ENCODE data around the gene KLHDC8B.

KLHDC8B gene

GRCh38 chr3:49158792-49159191 lies 12.6 kb upstream of the KLHDC8B start:
- no peak for DNase-seq (ENCODE audit: low spot score)

GRCh38 chr3:49161197-49161596 lies 10.2 kb upstream of the KLHDC8B start:
- no peak for DNase-seq (ENCODE audit: low spot score)

DNA sequence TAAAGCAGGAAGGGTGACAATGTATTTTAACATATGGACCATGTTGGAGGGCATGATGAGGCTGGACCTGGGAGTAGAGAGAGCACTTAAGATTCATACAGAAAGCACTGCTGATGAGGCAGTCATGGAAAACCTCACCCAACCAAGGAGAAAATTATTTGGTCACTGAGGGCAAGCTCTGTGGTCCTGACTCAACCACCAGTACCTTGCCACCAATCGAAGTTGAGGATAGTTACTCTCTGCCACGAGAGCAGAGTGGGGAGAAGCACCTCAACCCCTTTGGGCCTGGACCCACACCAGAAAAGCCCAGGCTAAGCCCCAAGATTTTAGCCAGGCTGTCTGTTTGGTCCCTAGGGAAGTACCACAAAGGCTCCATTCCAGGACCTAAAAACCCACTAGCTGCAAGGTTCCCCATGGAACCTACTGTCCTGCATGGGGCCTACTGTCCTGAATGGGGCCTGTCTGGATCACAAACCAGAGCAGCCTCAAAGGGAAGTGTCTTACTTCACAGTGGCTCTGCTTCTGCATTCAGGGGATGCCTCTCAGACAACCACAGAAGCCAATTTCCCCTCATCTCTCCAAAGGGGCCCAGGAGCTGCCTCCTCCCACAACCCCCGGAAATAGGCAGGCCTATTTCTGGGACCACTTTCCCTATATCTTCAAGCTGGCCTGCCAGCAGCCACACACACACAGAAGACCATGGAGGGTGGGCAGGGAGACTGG lies 9.4 kb upstream of the KLHDC8B start:
- DNase-seq (ENCODE audit: low spot score) = no peak

GRCh38 chr3:49162751-49163419 lies 8.5 kb upstream of the KLHDC8B start:
- DNase-seq (ENCODE audit: low spot score) = no peak

GRCh38 chr3:49163609-49164008 lies 7.8 kb upstream of the KLHDC8B start:
- DNase-seq (ENCODE audit: low spot score) = no peak

DNA sequence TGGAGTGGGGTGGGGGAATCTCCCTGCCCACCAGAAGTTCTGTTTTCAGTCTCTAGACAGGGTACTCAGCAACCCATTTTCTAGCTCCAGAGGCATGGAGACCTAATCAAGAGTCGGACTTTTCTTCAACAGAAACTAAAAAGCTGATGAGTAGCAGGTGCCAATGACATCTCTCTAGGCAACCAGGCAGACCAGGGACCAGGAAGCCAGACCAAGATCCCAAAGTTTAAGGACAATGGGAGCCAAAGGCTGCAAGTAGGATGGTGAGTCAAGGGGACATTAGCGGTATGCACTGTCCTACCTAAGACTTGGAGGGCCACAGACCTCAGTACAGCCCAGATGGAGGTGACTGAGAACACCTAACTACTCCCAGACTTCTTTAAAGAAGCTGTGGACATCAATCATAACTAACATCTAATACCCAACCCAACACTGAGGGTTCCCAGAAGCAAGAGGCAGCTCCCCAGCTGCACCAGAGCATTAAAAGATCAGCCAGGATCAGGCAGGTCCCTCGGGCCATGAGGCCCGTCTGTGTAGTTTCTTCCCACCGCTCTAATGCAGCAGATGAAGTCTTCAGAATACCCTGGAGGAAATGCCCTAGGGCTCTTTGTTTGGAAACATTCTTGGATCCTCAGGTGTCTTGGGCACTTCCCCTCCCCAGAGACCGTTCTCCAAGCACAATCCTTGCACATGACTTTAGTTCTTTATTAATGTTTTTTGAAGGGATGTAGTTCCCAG lies 6.2 kb upstream of the KLHDC8B start:
- DNase-seq (ENCODE audit: low spot score) = peak; percentile 89

DNA sequence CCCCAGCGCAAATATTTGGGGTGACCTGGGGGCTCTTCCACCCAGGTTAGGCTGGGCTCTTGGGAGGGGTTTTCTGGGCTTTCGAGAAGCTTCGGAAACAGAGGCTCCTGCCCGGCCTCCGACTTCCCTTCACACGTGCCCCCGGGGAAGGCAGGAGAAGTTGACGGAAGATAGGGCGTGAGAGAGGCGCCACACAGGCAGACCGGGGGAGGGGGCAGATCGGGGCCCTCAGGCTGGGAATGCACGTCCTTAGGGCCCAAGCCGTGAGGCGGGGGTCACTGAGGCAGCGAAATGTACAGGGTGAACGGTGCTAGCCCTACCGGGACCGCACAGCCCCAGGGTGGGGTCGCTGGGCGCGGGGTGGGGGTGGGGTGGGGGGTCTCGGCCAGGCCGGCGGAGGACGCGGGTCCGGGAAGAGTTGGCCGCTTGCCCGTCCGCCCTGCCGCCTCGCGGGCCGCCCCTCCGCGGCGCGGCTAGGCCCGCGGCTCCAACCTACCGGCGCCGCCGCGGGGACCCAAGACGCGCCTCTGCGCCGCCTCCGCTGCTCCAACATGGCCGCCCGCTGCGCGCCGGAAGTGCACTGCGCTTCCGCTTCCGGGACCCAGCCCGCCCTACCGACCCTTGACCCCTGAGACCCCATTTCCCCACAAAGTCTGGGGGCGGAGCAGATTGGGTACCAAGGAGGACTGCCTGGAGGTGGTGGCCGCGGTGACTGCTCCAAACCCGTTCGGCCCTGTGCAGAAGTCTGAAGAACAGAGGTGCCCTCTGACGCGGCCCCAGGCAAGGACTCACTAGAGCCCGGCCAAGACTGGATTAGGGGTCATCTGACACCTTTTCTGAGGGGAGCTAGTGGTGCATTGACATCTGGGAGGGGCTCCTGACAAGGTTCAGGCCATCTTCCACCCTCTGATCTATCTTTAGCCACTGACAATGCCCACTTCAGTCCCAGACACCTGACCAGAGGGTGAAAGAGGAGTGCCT lies 5.3 kb upstream of the KLHDC8B start, which contains the start of gene CCDC71:
Gene CCDC71 (minus strand): TSS at position 561 of the 981 bp plus-strand sequence. CDS start 2,123 bp downstream, outside the sequence.
- DNase-seq (ENCODE audit: low spot score) = peak; percentile 94

DNA sequence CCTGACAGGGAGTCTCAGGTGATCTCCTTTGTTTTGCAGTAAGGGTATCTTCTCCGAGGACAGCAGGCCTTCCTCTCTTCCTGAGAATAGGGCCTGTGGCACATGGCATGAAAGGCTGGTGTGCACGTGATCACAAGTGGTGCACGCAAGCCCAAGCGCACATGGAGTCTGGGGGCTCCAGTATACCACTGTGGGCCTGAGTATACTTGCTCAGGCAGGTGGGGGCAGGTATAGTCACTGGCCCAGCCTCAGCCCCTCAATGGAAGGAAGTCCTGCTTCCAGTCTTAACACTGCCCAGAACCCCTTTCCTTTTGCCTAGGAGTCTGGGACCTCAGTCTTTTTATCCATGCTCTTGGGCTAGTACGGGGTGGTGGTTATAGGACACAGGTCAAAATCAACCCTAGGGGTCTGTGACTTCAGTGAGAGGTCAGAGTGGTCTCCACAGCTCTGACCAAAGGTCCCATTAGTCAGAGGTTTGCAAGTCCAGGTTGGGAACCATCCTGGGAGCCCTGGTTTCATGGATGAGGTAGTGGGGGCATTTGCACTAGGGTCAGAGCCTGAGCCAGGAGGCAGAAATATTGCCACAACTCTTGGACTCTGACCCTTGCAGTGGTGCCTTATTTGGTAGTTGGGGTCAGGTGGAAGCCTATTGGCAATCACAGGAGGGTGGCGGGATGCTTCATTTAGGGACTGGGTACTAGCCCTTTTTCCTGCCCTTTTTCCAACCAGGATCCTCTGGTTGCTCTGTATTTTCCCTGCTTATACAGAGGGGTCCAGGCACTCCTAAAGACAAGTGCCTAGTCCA lies 4.4 kb upstream of the KLHDC8B start:
- DNase-seq (ENCODE audit: low spot score) = no peak

DNA sequence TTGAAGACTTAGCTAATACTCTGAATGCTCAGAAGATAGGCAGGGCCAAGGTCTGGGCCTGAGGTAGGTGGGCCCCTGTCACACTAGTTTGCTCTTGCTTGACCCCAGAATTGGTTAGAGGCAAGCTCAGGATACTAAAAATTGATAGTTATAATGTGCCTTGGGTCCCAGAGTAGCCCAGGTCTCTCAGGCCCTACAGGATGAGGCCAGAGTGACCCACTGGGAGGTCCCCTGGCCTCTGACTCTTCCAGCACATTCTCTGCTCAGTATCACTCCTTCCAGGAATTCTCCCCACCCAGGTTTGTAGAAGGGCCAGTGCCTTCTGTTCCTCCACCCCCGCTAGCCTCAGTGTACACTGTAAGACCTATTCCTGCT lies 667 bp upstream of the KLHDC8B start:
- DNase-seq (ENCODE audit: low spot score) = no peak

GRCh38 chr3:49171775-49172500 lies 540 bp downstream of the KLHDC8B start:
- DNase-seq (ENCODE audit: low spot score) = no peak

DNA sequence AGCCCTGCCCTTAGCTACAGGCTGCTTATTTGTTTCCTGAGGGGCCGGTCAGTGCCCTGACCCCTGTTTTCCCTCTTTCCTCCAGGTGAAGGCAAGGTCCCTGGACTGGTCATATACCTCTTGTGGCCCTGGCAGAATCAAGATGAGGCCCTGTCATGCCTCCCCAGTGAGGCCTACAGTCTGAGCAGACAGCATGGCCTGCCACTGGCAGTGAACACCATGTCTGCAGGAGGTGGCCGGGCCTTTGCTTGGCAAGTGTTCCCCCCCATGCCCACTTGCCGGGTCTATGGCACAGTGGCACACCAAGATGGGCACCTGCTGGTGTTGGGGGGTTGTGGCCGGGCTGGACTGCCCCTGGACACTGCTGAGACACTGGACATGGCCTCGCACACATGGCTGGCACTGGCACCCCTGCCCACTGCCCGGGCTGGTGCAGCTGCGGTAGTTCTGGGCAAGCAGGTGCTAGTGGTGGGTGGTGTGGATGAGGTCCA lies 1.2 kb downstream of the KLHDC8B start:
- no peak for DNase-seq (ENCODE audit: low spot score)

DNA sequence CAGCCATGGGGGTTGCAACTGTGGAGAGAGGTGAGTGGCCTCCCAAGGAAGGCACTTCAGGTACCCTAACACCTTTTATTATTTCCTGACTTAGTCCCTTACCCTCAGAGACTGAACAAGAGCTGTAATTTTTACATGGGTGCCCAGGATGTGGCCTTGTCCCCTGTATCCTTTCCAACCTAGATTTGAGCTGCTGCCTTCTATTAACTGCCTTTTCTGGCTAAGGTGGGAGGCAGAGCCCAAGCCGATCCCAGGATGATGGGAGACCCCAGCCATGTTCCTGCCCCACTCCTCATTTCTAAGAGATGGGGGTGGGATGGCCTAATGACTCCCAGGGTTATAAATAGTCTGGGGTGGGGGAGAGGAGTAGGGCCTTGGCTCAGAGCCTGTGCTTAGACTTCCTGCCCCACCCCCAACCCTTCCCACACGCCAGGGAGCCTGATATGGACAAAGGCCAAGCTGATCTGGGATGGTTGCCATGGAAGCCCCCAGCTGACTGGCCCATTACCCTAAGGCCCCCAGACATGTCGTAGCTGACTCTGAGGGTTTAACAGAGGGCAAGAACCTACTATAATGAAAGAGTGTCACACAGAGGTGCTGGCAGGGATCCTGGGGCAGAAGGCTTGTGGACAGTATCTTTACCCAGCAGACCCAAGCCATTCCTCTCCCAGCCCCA lies 1.9 kb downstream of the KLHDC8B start:
- no peak for DNase-seq (ENCODE audit: low spot score)

- DNase-seq (ENCODE audit: low spot score) = peak; percentile 72
These were observed 2.4 kb downstream of the KLHDC8B start for GRCh38 chr3:49173792-49174170.

- DNase-seq (ENCODE audit: low spot score) = no peak
These were observed 3.1 kb downstream of the KLHDC8B start for GRCh38 chr3:49174397-49174985.

DNA sequence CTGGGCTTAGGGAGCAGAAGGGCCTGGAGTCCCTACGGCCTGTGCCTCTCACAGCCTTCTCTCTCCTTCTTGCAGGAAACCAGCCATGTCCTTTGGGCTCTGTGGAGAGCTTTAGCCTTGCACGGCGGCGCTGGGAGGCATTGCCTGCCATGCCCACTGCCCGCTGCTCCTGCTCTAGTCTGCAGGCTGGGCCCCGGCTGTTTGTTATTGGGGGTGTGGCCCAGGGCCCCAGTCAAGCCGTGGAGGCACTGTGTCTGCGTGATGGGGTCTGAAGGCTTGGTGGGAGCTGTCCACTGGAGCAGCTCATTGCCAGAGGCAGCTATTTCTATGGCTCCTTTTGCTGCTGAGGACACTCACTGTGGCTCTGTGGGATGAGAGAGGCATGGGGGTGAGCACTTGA lies 4.1 kb downstream of the KLHDC8B start:
- no peak for DNase-seq (ENCODE audit: low spot score)

- DNase-seq (ENCODE audit: low spot score) = no peak
These were observed 5.7 kb downstream of the KLHDC8B start for GRCh38 chr3:49177073-49177472.

GRCh38 chr3:49180116-49180515 lies 8.7 kb downstream of the KLHDC8B start:
- DNase-seq (ENCODE audit: low spot score) = no peak

DNA sequence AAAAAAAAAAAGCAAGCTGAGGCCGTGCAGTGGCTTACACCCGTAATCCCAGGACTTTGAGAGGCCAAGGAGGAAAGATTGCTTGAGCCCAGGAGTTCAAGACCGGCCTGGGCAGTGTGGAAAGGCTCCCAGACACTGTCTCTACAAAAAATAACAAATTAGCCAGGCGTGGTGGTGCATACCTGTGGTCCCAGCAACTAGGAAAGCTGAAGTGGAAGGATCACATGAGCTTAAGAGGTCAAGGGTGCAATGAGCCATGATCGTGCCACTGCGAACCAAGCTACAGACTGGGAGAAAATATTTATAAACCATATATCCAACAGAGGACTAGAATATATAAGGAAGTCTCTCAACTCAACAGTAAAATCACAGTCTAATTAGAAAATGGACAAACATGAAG lies 10.0 kb downstream of the KLHDC8B start:
- no peak for DNase-seq (ENCODE audit: low spot score)

DNA sequence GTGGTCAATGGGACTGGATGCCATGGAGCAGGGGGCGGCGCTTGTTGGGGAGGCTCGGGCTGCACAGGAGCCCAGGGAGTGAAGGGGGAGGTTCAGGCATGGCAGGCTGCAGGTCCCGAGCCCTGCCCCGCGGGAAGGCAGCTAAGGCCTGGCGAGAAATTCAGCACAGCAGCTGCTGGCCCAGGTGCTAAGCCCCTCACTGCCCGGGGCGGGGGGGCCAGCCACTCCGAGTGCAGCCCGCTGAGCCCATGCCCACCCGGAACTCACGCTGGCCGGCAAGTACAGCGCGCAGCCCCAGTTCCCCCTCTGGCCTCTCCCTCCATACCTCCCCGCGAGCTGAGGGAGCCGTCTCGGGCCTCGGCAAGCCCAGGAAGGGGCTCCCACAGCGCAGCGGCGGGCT lies 11.3 kb downstream of the KLHDC8B start:
- DNase-seq (ENCODE audit: low spot score) = no peak

Measured in D341Med (cell line).